Measurements from ENCODE around the gene SOX6.

The SOX6 gene

GRCh38 chr11:16098526-16099205 lies 257.7 kb downstream of the SOX6 start:
- no peak overlapping the region for H3K9ac ChIP-seq (ENCODE audit: low read length in 5 of 5)
- no peaks in the 10 kb centered on the region for H3K9me3 ChIP-seq (ENCODE audit: control insufficient read depth in 5 of 5, low read length in 5 of 5)
- H3K27ac ChIP-seq (ENCODE audit: low read depth, low read length) = no peak overlapping the region
- no peaks in the 10 kb centered on the region for H3K27me3 ChIP-seq (ENCODE audit: control insufficient read depth in 5 of 5, insufficient read depth in 4 of 5, low read length in 5 of 5)
- H3K4me3 ChIP-seq (ENCODE audit: low read depth in 1 of 5, low read length in 5 of 5) = no peak overlapping the region
- H3K36me3 ChIP-seq (ENCODE audit: control insufficient read depth in 5 of 5, insufficient read depth in 5 of 5, low read length in 5 of 5) = no peaks in the 10 kb centered on the region
- H3K4me1 ChIP-seq (ENCODE audit: control insufficient read depth in 5 of 5, insufficient read depth in 5 of 5, low read length in 5 of 5) = peaks cover 0 to 5% (median 0%) of the 10 kb centered on the region in 5 donors

GRCh38 chr11:16097543-16097942 lies 258.8 kb downstream of the SOX6 start:
- Histone ChIP-seq H3K36me3 (ENCODE audit: control insufficient read depth in 5 of 5, insufficient read depth in 5 of 5, low read length in 5 of 5) (no peaks in the 10 kb centered on the region), H3K27ac (ENCODE audit: low read depth, low read length) (no peak overlapping the region), H3K27me3 (ENCODE audit: control insufficient read depth in 5 of 5, insufficient read depth in 4 of 5, low read length in 5 of 5) (no peaks in the 10 kb centered on the region), H3K4me3 (ENCODE audit: low read depth in 1 of 5, low read length in 5 of 5) (no peak overlapping the region), H3K9ac (ENCODE audit: low read length in 5 of 5) (no peak overlapping the region), H3K9me3 (ENCODE audit: control insufficient read depth in 5 of 5, low read length in 5 of 5) (no peaks in the 10 kb centered on the region), H3K4me1 (ENCODE audit: control insufficient read depth in 5 of 5, insufficient read depth in 5 of 5, low read length in 5 of 5) (peaks cover 0 to 5% (median 0%) of the 10 kb centered on the region in 5 donors)

GRCh38 chr11:16096336-16096735 lies 260.0 kb downstream of the SOX6 start:
- H3K27me3 ChIP-seq (ENCODE audit: control insufficient read depth in 5 of 5, insufficient read depth in 4 of 5, low read length in 5 of 5) = no peaks in the 10 kb centered on the region

GRCh38 chr11:16095756-16096155 lies 260.6 kb downstream of the SOX6 start:
- Histone ChIP-seq H3K9ac (ENCODE audit: low read length in 5 of 5) (no peak overlapping the region), H3K9me3 (ENCODE audit: control insufficient read depth in 5 of 5, low read length in 5 of 5) (no peaks in the 10 kb centered on the region), H3K36me3 (ENCODE audit: control insufficient read depth in 5 of 5, insufficient read depth in 5 of 5, low read length in 5 of 5) (no peaks in the 10 kb centered on the region), H3K4me1 (ENCODE audit: control insufficient read depth in 5 of 5, insufficient read depth in 5 of 5, low read length in 5 of 5) (peaks cover 0 to 5% (median 0%) of the 10 kb centered on the region in 5 donors), H3K27me3 (ENCODE audit: control insufficient read depth in 5 of 5, insufficient read depth in 4 of 5, low read length in 5 of 5) (no peaks in the 10 kb centered on the region), H3K27ac (ENCODE audit: low read depth, low read length) (no peak overlapping the region), H3K4me3 (ENCODE audit: low read depth in 1 of 5, low read length in 5 of 5) (no peak overlapping the region)

More at GRCh38 chr11:16096336-16096735, 260.0 kb downstream of the SOX6 start:
- no peak overlapping the region for H3K27ac ChIP-seq (ENCODE audit: low read depth, low read length)
- H3K4me3 ChIP-seq (ENCODE audit: low read depth in 1 of 5, low read length in 5 of 5) = no peak overlapping the region
- peaks cover 0 to 5% (median 0%) of the 10 kb centered on the region in 5 donors for H3K4me1 ChIP-seq (ENCODE audit: control insufficient read depth in 5 of 5, insufficient read depth in 5 of 5, low read length in 5 of 5)
- H3K36me3 ChIP-seq (ENCODE audit: control insufficient read depth in 5 of 5, insufficient read depth in 5 of 5, low read length in 5 of 5) = no peaks in the 10 kb centered on the region
- H3K9me3 ChIP-seq (ENCODE audit: control insufficient read depth in 5 of 5, low read length in 5 of 5) = no peaks in the 10 kb centered on the region
- no peak overlapping the region for H3K9ac ChIP-seq (ENCODE audit: low read length in 5 of 5)

- Histone ChIP-seq H3K4me1 (ENCODE audit: control insufficient read depth in 5 of 5, insufficient read depth in 5 of 5, low read length in 5 of 5) (no peaks in the 10 kb centered on the region), H3K27me3 (ENCODE audit: control insufficient read depth in 5 of 5, insufficient read depth in 4 of 5, low read length in 5 of 5) (no peaks in the 10 kb centered on the region), H3K27ac (ENCODE audit: low read depth, low read length) (no peak overlapping the region), H3K9ac (ENCODE audit: low read length in 5 of 5) (no peak overlapping the region), H3K9me3 (ENCODE audit: control insufficient read depth in 5 of 5, low read length in 5 of 5) (no peaks in the 10 kb centered on the region), H3K36me3 (ENCODE audit: control insufficient read depth in 5 of 5, insufficient read depth in 5 of 5, low read length in 5 of 5) (no peaks in the 10 kb centered on the region), H3K4me3 (ENCODE audit: low read depth in 1 of 5, low read length in 5 of 5) (no peak overlapping the region)
Measured at GRCh38 chr11:16093889-16094653, 262.3 kb downstream of the SOX6 start.

- Histone ChIP-seq H3K27me3 (ENCODE audit: control insufficient read depth in 5 of 5, insufficient read depth in 4 of 5, low read length in 5 of 5) (no peaks in the 10 kb centered on the region), H3K36me3 (ENCODE audit: control insufficient read depth in 5 of 5, insufficient read depth in 5 of 5, low read length in 5 of 5) (no peaks in the 10 kb centered on the region), H3K9me3 (ENCODE audit: control insufficient read depth in 5 of 5, low read length in 5 of 5) (no peaks in the 10 kb centered on the region), H3K4me3 (ENCODE audit: low read depth in 1 of 5, low read length in 5 of 5) (no peak overlapping the region), H3K9ac (ENCODE audit: low read length in 5 of 5) (no peak overlapping the region), H3K4me1 (ENCODE audit: control insufficient read depth in 5 of 5, insufficient read depth in 5 of 5, low read length in 5 of 5) (no peaks in the 10 kb centered on the region), H3K27ac (ENCODE audit: low read depth, low read length) (no peak overlapping the region)
Measured at GRCh38 chr11:16091862-16092261, 264.5 kb downstream of the SOX6 start.

GRCh38 chr11:16089481-16089880 lies 266.9 kb downstream of the SOX6 start:
- Histone ChIP-seq H3K9me3 (ENCODE audit: control insufficient read depth in 5 of 5, low read length in 5 of 5) (no peaks in the 10 kb centered on the region), H3K36me3 (ENCODE audit: control insufficient read depth in 5 of 5, insufficient read depth in 5 of 5, low read length in 5 of 5) (no peaks in the 10 kb centered on the region), H3K4me3 (ENCODE audit: low read depth in 1 of 5, low read length in 5 of 5) (no peak overlapping the region), H3K4me1 (ENCODE audit: control insufficient read depth in 5 of 5, insufficient read depth in 5 of 5, low read length in 5 of 5) (no peaks in the 10 kb centered on the region), H3K27ac (ENCODE audit: low read depth, low read length) (no peak overlapping the region), H3K27me3 (ENCODE audit: control insufficient read depth in 5 of 5, insufficient read depth in 4 of 5, low read length in 5 of 5) (no peaks in the 10 kb centered on the region), H3K9ac (ENCODE audit: low read length in 5 of 5) (no peak overlapping the region)

- no peaks in the 10 kb centered on the region for H3K36me3 ChIP-seq (ENCODE audit: control insufficient read depth in 5 of 5, insufficient read depth in 5 of 5, low read length in 5 of 5)
- no peak overlapping the region for H3K9ac ChIP-seq (ENCODE audit: low read length in 5 of 5)
- no peak overlapping the region for H3K27ac ChIP-seq (ENCODE audit: low read depth, low read length)
- H3K4me1 ChIP-seq (ENCODE audit: control insufficient read depth in 5 of 5, insufficient read depth in 5 of 5, low read length in 5 of 5) = no peaks in the 10 kb centered on the region
- H3K4me3 ChIP-seq (ENCODE audit: low read depth in 1 of 5, low read length in 5 of 5) = no peak overlapping the region
- no peaks in the 10 kb centered on the region for H3K27me3 ChIP-seq (ENCODE audit: control insufficient read depth in 5 of 5, insufficient read depth in 4 of 5, low read length in 5 of 5)
- no peaks in the 10 kb centered on the region for H3K9me3 ChIP-seq (ENCODE audit: control insufficient read depth in 5 of 5, low read length in 5 of 5)
Measured at GRCh38 chr11:16088774-16089173, 267.6 kb downstream of the SOX6 start.

GRCh38 chr11:16087886-16088285 lies 268.5 kb downstream of the SOX6 start:
- no peaks in the 10 kb centered on the region for H3K36me3 ChIP-seq (ENCODE audit: control insufficient read depth in 5 of 5, insufficient read depth in 5 of 5, low read length in 5 of 5)
- H3K4me3 ChIP-seq (ENCODE audit: low read depth in 1 of 5, low read length in 5 of 5) = no peak overlapping the region
- H3K4me1 ChIP-seq (ENCODE audit: control insufficient read depth in 5 of 5, insufficient read depth in 5 of 5, low read length in 5 of 5) = no peaks in the 10 kb centered on the region
- no peak overlapping the region for H3K9ac ChIP-seq (ENCODE audit: low read length in 5 of 5)
- no peaks in the 10 kb centered on the region for H3K9me3 ChIP-seq (ENCODE audit: control insufficient read depth in 5 of 5, low read length in 5 of 5)
- H3K27ac ChIP-seq (ENCODE audit: low read depth, low read length) = no peak overlapping the region
- H3K27me3 ChIP-seq (ENCODE audit: control insufficient read depth in 5 of 5, insufficient read depth in 4 of 5, low read length in 5 of 5) = no peaks in the 10 kb centered on the region

GRCh38 chr11:16086229-16086819 lies 270.0 kb downstream of the SOX6 start:
- H3K27ac ChIP-seq (ENCODE audit: low read depth, low read length) = no peak overlapping the region
- H3K4me3 ChIP-seq (ENCODE audit: low read depth in 1 of 5, low read length in 5 of 5) = no peak overlapping the region
- no peaks in the 10 kb centered on the region for H3K36me3 ChIP-seq (ENCODE audit: control insufficient read depth in 5 of 5, insufficient read depth in 5 of 5, low read length in 5 of 5)
- no peak overlapping the region for H3K9ac ChIP-seq (ENCODE audit: low read length in 5 of 5)
- H3K4me1 ChIP-seq (ENCODE audit: control insufficient read depth in 5 of 5, insufficient read depth in 5 of 5, low read length in 5 of 5) = peaks cover 0 to 3% (median 0%) of the 10 kb centered on the region in 5 donors
- H3K9me3 ChIP-seq (ENCODE audit: control insufficient read depth in 5 of 5, low read length in 5 of 5) = no peaks in the 10 kb centered on the region
- no peaks in the 10 kb centered on the region for H3K27me3 ChIP-seq (ENCODE audit: control insufficient read depth in 5 of 5, insufficient read depth in 4 of 5, low read length in 5 of 5)
